BLaER1 (cell line): Measurements from ENCODE around the gene NRDC.
"Not testable (repeated sequence)": the region's sequence is repeated elsewhere in the genome, so short reads cannot be mapped to it uniquely, and the experiment has no call there.

ENCODE experiments used
- H3K27ac ChIP-seq: shearing (Covaris generic); formaldehyde crosslinking; 2 replicates; pipeline ENCODE4 v1.8.1; 2022
- H3K27me3 ChIP-seq: shearing (Covaris generic); formaldehyde crosslinking; 2 replicates; pipeline ENCODE4 v1.8.1; 2022
- H3K36me3 ChIP-seq: shearing (Covaris generic); formaldehyde crosslinking; 2 replicates; pipeline ENCODE4 v1.8.1; 2022
- H3K4me1 ChIP-seq: shearing (Covaris generic); formaldehyde crosslinking; 2 replicates; pipeline ENCODE4 v1.8.1; 2022
- H3K4me2 ChIP-seq: shearing (Covaris generic); formaldehyde crosslinking; 2 replicates; pipeline ENCODE4 v1.8.1; 2022
- H3K4me3 ChIP-seq: shearing (Covaris generic); formaldehyde crosslinking; 2 replicates; pipeline ENCODE4 v1.8.1; 2022
- H3K9ac ChIP-seq: shearing (Covaris generic); formaldehyde crosslinking; 2 replicates; pipeline ENCODE4 v1.8.1; 2022
- H3K9me3 ChIP-seq: shearing (Covaris generic); formaldehyde crosslinking; 2 replicates; pipeline ENCODE4 v1.8.1; 2022
- H4K20me1 ChIP-seq: shearing (Covaris generic); formaldehyde crosslinking; 2 replicates; pipeline ENCODE4 v1.8.1; 2022
- Cebpa-rat ChIP-seq: shearing (Covaris generic); IDR thresholded peaks from 2 replicates; pipeline ENCODE4 v1.8.1; 2022

NRDC gene

GRCh38 chr1:51878308-51878615 is 265 bp downstream of the NRDC start:
- TF ChIP-seq Cebpa-rat = no peak
- Histone ChIP-seq H3K4me3 (peak overlapping the region; percentile 86), H3K27me3 (no peaks in the 10 kb centered on the region), H3K36me3 (peaks cover 17% of the 10 kb centered on the region), H3K27ac (peak overlapping the region; percentile 95), H3K9ac (peak overlapping the region; percentile 96), H4K20me1 (peaks cover 47% of the 10 kb centered on the region), H3K4me2 (peak overlapping the region; percentile 94), H3K4me1 (peaks cover 48% of the 10 kb centered on the region), H3K9me3 (no peaks in the 10 kb centered on the region)

GRCh38 chr1:51877434-51878307 is 856 bp downstream of the NRDC start:
- no peak for TF ChIP-seq Cebpa-rat

GRCh38 chr1:51875836-51876235 is 2.7 kb downstream of the NRDC start:
- no peak for TF ChIP-seq Cebpa-rat
- no peak overlapping the region for H3K9ac ChIP-seq
- peaks cover 71% of the 10 kb centered on the region for H4K20me1 ChIP-seq
- no peaks in the 10 kb centered on the region for H3K9me3 ChIP-seq
- H3K27me3 ChIP-seq = no peaks in the 10 kb centered on the region
- peaks cover 48% of the 10 kb centered on the region for H3K4me1 ChIP-seq
- no peak overlapping the region for H3K4me3 ChIP-seq
- H3K36me3 ChIP-seq = peaks cover 31% of the 10 kb centered on the region
- H3K4me2 ChIP-seq = peak overlapping the region; percentile 94
- H3K27ac ChIP-seq = no peak overlapping the region

More at GRCh38 chr1:51877434-51878307, 856 bp downstream of the NRDC start:
- Histone ChIP-seq H3K9ac (peak overlapping the region; percentile 96), H3K9me3 (no peaks in the 10 kb centered on the region), H3K4me2 (peak overlapping the region; percentile 94), H3K4me1 (peaks cover 48% of the 10 kb centered on the region), H3K4me3 (peak overlapping the region; percentile 86), H3K27ac (peak overlapping the region; percentile 95), H3K36me3 (peaks cover 19% of the 10 kb centered on the region), H4K20me1 (peaks cover 53% of the 10 kb centered on the region), H3K27me3 (no peaks in the 10 kb centered on the region)

- TF ChIP-seq Cebpa-rat = no peak
- Histone ChIP-seq H3K27me3 (no peaks in the 10 kb centered on the region), H3K4me3 (no peak overlapping the region), H3K36me3 (peaks cover 31% of the 10 kb centered on the region), H3K4me2 (peak overlapping the region; percentile 94), H4K20me1 (peaks cover 76% of the 10 kb centered on the region), H3K9me3 (no peaks in the 10 kb centered on the region), H3K9ac (no peak overlapping the region), H3K27ac (no peak overlapping the region), H3K4me1 (peaks cover 48% of the 10 kb centered on the region)
These were observed 3.2 kb downstream of the NRDC start for GRCh38 chr1:51875291-51875772.

GRCh38 chr1:51873270-51873669 is 5.3 kb downstream of the NRDC start:
- not testable (repeated sequence) for H3K4me2 ChIP-seq, H3K9ac ChIP-seq

GRCh38 chr1:51871351-51871975 is 7.1 kb downstream of the NRDC start:
- H3K27ac ChIP-seq = no peak overlapping the region
- H3K9me3 ChIP-seq = no peaks in the 10 kb centered on the region
- no peaks in the 10 kb centered on the region for H3K27me3 ChIP-seq
- H3K36me3 ChIP-seq = peaks cover 38% of the 10 kb centered on the region
- H4K20me1 ChIP-seq = peaks cover 95% of the 10 kb centered on the region
- peaks cover 26% of the 10 kb centered on the region for H3K4me1 ChIP-seq
- no peak overlapping the region for H3K9ac ChIP-seq
- no peak overlapping the region for H3K4me2 ChIP-seq
- H3K4me3 ChIP-seq = no peak overlapping the region
- TF ChIP-seq Cebpa-rat = no peak

More at GRCh38 chr1:51873270-51873669, 5.3 kb downstream of the NRDC start:
- H3K4me1 ChIP-seq = peaks cover 39% of the 10 kb centered on the region
- peaks cover 38% of the 10 kb centered on the region for H3K36me3 ChIP-seq
- H3K9me3 ChIP-seq, H3K27me3 ChIP-seq, H3K27ac ChIP-seq, H3K4me3 ChIP-seq: not testable (repeated sequence)
- H4K20me1 ChIP-seq = peaks cover 95% of the 10 kb centered on the region

- Histone ChIP-seq H3K27ac (no peak overlapping the region), H3K9me3 (no peaks in the 10 kb centered on the region), H3K4me2 (no peak overlapping the region), H3K4me1 (peaks cover 19% of the 10 kb centered on the region), H3K4me3 (no peak overlapping the region), H3K27me3 (no peaks in the 10 kb centered on the region), H3K9ac (no peak overlapping the region), H3K36me3 (peaks cover 38% of the 10 kb centered on the region), H4K20me1 (peaks cover 94% of the 10 kb centered on the region)
- no peak for TF ChIP-seq Cebpa-rat
These were observed 7.8 kb downstream of the NRDC start for GRCh38 chr1:51870603-51871350.

GRCh38 chr1:51867479-51868232 is 10.9 kb downstream of the NRDC start:
- Histone ChIP-seq H3K9me3 (no peaks in the 10 kb centered on the region), H3K36me3 (peaks cover 30% of the 10 kb centered on the region), H3K4me3 (no peak overlapping the region), H3K27me3 (no peaks in the 10 kb centered on the region), H3K27ac (no peak overlapping the region), H3K9ac (no peak overlapping the region), H3K4me1 (peaks cover 12% of the 10 kb centered on the region), H3K4me2 (no peak overlapping the region), H4K20me1 (peaks cover 95% of the 10 kb centered on the region)
- TF ChIP-seq Cebpa-rat = no peak

- Histone ChIP-seq H4K20me1 (peaks cover 86% of the 10 kb centered on the region), H3K27ac (no peak overlapping the region), H3K4me3 (no peak overlapping the region), H3K4me2 (peak overlapping the region; percentile 30), H3K4me1 (peaks cover 12% of the 10 kb centered on the region), H3K9ac (no peak overlapping the region), H3K9me3 (no peaks in the 10 kb centered on the region), H3K27me3 (no peaks in the 10 kb centered on the region), H3K36me3 (peaks cover 25% of the 10 kb centered on the region)
- TF ChIP-seq Cebpa-rat = no peak
These were observed 15.1 kb downstream of the NRDC start for GRCh38 chr1:51863384-51863783.
